Ectodermal cell (in vitro differentiated cells): ENCODE data around the gene CDC42.
"Not testable (repeated sequence)": the region's sequence is repeated elsewhere in the genome, so short reads cannot be mapped to it uniquely, and the experiment has no call there.

Experiments used
- H3K27ac ChIP-seq: 2 replicates; pipeline ENCODE4 v1.7.0; 2013; ENCODE audit warnings: mild to moderate bottlenecking, low read depth, low read length; ENCODE audit not compliant: insufficient read depth, poor library complexity, severe bottlenecking
- H3K27me3 ChIP-seq: 2 replicates; pipeline ENCODE4 v1.7.0; 2013; ENCODE audit warnings: mild to moderate bottlenecking, low read length; ENCODE audit not compliant: insufficient read depth, control insufficient read depth, poor library complexity, severe bottlenecking
- H3K36me3 ChIP-seq: one replicate; pipeline ENCODE4 v1.7.0; 2013; ENCODE audit warnings: low read length; ENCODE audit not compliant: control insufficient read depth, insufficient read depth
- H3K4me1 ChIP-seq: one replicate; pipeline ENCODE4 v1.7.0; 2013; ENCODE audit warnings: low read length; ENCODE audit not compliant: control insufficient read depth, insufficient read depth
- H3K4me3 ChIP-seq: 2 replicates; pipeline ENCODE4 v1.7.0; 2013; ENCODE audit warnings: low read depth, low read length, control low read depth; ENCODE audit not compliant: insufficient read depth
- H3K9me3 ChIP-seq: 2 replicates; pipeline ENCODE4 v1.7.0; 2013; ENCODE audit warnings: mild to moderate bottlenecking, low read length, moderate library complexity; ENCODE audit not compliant: control insufficient read depth
- WGBS, 2 experiments: methylation state at CpG; one replicate each; pipeline ENCODE4 v1.1.7; 2013; ENCODE audit warnings: missing lambda C conversion rate in 2 of 2; 5-methylcytosine and 5-hydroxymethylcytosine counted together

Gene CDC42

DNA sequence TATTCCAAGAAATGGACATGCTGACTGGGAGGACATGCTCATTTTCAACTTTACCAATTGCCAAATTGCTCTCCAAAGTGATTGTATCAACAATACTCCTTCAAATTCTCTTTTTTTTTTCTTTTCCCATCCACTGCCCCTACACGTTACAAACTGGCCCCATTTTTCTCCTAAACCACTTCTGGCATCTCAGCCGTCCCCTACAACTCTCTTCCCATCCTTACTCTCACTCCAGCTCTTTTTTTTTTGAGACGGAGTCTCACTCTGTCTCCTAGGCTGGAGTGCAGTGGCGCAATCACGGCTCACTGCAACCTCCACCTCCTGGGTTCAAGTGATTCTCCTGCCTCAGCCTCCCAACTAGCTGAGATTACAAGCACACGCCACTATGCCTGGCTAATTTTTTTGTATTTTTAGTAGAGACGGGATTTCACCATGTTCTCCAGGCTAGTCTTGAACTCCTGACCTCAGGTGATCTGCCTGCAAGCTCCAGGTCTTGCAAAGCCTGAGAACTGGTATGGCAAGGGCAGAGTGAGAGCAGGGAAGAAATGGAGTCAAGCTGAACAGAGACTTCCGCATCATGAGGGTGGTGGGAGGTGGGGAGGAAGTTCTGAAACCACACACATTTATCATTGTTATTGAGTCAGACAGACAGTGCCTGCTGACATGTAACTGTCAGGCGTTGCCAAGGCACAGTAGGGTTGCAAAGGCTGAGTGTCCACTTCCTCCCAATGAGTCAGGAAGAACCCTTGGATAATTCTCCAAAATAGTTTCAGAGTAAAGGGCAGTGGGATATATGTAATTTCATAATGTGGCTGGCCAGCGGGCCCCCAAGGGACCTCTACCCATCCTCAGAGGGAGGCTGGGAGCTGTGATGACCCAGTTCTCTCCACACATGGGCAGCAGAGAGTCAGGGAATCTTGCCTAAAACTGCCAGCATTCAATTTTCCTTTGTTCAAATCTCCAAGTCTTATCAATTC lies 33.6 kb upstream of the CDC42 start:
- H3K4me1 ChIP-seq: no peaks in the 10 kb centered on the region
- WGBS, 2 experiments: 77 to 83% methylated on average over 9 to 10 of the region's 10 CpGs
- no peak overlapping the region for H3K27ac ChIP-seq
- no peaks in the 10 kb centered on the region for H3K27me3 ChIP-seq
- H3K9me3 ChIP-seq: no peaks in the 10 kb centered on the region
- no peak overlapping the region for H3K4me3 ChIP-seq
- no peaks in the 10 kb centered on the region for H3K36me3 ChIP-seq

DNA sequence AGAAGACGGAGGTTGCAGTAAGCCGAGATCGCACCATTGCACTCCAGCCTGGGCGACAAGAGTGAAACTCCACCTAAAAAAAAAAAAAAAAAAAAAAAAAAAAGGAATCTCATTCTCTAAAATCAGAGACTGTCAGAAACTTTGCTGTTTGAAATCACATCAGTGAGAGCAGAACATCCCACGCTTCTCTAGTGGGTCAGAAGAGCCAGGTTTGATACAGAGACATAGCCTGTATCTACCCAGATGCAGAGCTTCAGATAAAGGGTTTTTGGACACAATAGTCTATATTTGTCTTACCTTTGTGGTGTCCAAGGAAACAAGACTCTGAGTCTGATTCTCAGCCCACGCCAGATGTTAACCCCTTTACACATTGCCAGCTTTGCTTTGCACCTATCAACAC lies 31.4 kb upstream of the CDC42 start:
- Histone ChIP-seq H3K27me3 (no peaks in the 10 kb centered on the region), H3K27ac (no peak overlapping the region), H3K9me3 (no peaks in the 10 kb centered on the region), H3K4me3 (no peak overlapping the region), H3K4me1 (peaks cover 6% of the 10 kb centered on the region), H3K36me3 (no peaks in the 10 kb centered on the region)
- WGBS, 2 experiments: 91 to 97% methylated on average over 6 of the region's 6 CpGs

- Histone ChIP-seq H3K27me3 (no peaks in the 10 kb centered on the region), H3K27ac (peak overlapping the region; percentile 88), H3K4me3 (peak overlapping the region; percentile 97), H3K36me3 (no peaks in the 10 kb centered on the region), H3K4me1 (peaks cover 6% of the 10 kb centered on the region), H3K9me3 (no peaks in the 10 kb centered on the region)
- WGBS, 2 experiments: 27 to 32% methylated on average over 33 of the region's 33 CpGs
Measured at GRCh38 chr1:22024485-22025367, 27.8 kb upstream of the CDC42 start.

GRCh38 chr1:22025368-22026155 lies 26.9 kb upstream of the CDC42 start:
- Histone ChIP-seq H3K36me3 (peaks cover 6% of the 10 kb centered on the region), H3K27ac (peak overlapping the region; percentile 88), H3K9me3 (no peaks in the 10 kb centered on the region), H3K4me1 (peaks cover 6% of the 10 kb centered on the region), H3K27me3 (no peaks in the 10 kb centered on the region), H3K4me3 (peak overlapping the region; percentile 97)
- 0 to 1% methylated on average over 42 of the region's 42 CpGs for WGBS, 2 experiments

DNA sequence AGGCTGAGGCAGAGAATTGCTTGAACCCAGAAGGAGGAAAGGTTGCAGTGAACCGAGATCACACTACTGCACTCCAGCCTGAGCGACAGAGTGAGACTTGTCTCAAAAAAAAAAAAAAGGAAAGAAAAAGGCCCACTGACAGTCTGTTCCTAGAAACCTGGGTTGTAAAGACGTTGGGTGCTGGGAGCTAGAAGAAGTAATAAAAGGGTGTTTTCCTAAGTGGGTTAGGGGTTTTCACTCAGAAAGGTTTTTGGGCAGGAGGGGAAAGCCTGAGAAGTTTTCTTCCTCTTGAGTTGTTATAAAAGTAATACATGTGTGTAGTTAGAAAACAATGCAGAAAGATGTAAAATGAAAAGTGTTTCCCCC lies 25.6 kb upstream of the CDC42 start:
- no peak overlapping the region for H3K4me3 ChIP-seq
- peaks cover 6% of the 10 kb centered on the region for H3K4me1 ChIP-seq
- peaks cover 7% of the 10 kb centered on the region for H3K36me3 ChIP-seq
- WGBS, 2 experiments: 92 to 95% methylated on average over 3 of the region's 3 CpGs
- no peaks in the 10 kb centered on the region for H3K9me3 ChIP-seq
- no peak overlapping the region for H3K27ac ChIP-seq
- H3K27me3 ChIP-seq: no peaks in the 10 kb centered on the region

DNA sequence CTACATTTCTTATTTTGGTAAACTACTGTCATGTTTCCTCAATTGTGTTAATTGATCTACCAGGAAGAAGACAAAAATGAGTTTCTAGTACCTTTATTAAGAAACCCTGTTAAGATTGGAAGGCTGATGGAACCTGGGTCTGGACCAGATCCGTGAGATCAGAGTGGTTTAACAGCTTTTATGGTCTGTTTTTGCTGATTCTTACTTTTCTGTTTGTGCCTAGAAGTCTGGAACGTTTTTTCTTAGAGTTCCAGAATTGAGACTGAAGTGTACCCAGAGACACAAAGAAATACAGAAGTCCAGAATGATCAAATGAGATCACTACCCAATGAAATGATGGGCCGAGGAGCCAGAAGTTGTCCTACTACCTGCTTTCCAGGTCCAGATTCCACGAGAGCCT lies 22.5 kb upstream of the CDC42 start:
- H3K27ac ChIP-seq: no peak overlapping the region
- H3K4me1 ChIP-seq: no peaks in the 10 kb centered on the region
- H3K27me3 ChIP-seq: no peaks in the 10 kb centered on the region
- H3K36me3 ChIP-seq: peaks cover 7% of the 10 kb centered on the region
- no peak overlapping the region for H3K4me3 ChIP-seq
- H3K9me3 ChIP-seq: no peaks in the 10 kb centered on the region
- 92 to 96% methylated on average over 4 of the region's 4 CpGs for WGBS, 2 experiments

GRCh38 chr1:22030473-22030872 lies 22.0 kb upstream of the CDC42 start:
- Histone ChIP-seq H3K4me1 (no peaks in the 10 kb centered on the region), H3K36me3 (peaks cover 7% of the 10 kb centered on the region), H3K4me3 (no peak overlapping the region), H3K27me3 (no peaks in the 10 kb centered on the region), H3K9me3 (no peaks in the 10 kb centered on the region), H3K27ac (no peak overlapping the region)
- WGBS, 2 experiments: 94% methylated on average over 3 of the region's 3 CpGs

DNA sequence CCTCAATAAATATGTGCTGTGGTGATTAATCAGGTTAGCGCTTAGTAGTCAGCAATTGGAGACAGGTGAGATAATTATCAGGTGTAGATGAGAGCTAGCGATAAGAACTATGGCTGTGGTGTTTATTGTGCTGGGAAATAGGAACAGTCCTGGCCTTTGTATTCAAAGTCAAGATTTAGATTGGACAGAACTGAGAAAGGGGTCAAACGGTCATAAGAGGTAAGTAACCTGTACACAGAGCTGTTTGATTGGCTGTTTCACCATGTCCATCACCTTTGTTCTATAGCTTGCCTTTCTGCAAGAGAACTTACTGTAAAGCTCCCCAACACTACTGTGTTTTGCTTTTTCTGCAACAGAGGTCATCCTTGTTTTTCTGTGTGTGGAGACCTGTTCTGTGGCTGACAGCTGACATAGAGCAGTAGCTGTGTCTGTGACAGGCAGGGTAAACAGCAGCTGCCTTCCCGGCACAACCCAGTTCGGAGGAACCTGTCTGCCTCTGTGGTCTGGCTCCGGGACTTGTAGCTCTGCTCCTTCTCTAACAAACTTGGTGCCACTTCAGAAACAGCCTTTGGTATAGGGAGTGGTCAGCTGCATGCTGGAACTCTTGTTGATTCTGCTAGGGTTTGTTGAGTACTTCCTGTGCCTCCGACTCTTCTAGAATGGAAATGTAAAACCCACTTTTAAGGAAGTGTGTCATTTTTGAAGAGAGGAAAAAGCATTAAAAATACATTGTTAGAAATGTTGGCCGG lies 21.1 kb upstream of the CDC42 start:
- Histone ChIP-seq H3K4me3 (no peak overlapping the region), H3K27ac (no peak overlapping the region), H3K9me3 (no peaks in the 10 kb centered on the region), H3K27me3 (no peaks in the 10 kb centered on the region), H3K36me3 (peaks cover 7% of the 10 kb centered on the region), H3K4me1 (no peaks in the 10 kb centered on the region)
- WGBS, 2 experiments: 92 to 94% methylated on average over 8 of the region's 8 CpGs

DNA sequence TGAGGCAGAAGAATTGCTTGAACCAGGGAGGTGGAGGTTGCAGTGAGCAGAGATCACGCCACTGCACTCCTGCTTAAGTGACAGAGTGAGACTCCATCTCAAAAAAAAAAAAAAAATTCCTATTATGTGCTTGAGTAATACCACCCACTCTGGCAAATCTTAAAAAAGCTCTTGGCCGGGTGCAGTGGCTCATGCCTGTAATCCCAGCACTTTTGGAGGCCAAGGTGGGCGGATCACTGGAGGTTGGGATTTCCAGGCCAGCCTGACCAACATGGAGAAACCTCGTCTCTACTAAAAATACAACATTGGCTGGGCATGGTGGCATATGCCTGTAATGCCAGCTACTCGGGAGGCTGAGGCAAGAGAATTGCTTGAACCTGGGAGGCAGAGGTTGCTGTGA lies 17.7 kb upstream of the CDC42 start:
- H3K36me3 ChIP-seq, H3K27me3 ChIP-seq, H3K9me3 ChIP-seq, H3K4me3 ChIP-seq, H3K4me1 ChIP-seq, H3K27ac ChIP-seq: not testable (repeated sequence)
- 80 to 85% methylated on average over 5 of the region's 5 CpGs for WGBS, 2 experiments
